ENCODE results near the gene RBPJL.
A peak's percentile ranks its signal among the peaks of the same experiment; 100 is the strongest.
"Not testable (repeated sequence)": the region's sequence is repeated elsewhere in the genome, so short reads cannot be mapped to it uniquely, and the experiment has no call there.

Gene RBPJL

GRCh38 chr20:45342855-45343531 is 36.4 kb downstream of the RBPJL start:
- DNase-seq (ENCODE audit: low spot score) = no peak

- DNase-seq (ENCODE audit: low spot score) = no peak
These were observed 37.0 kb downstream of the RBPJL start for GRCh38 chr20:45343532-45344167.

- peak; percentile 62 for DNase-seq (ENCODE audit: low spot score)
These were observed 37.7 kb downstream of the RBPJL start for GRCh38 chr20:45344168-45344860.

- peak; percentile 64 for DNase-seq (ENCODE audit: low spot score)
These were observed 38.7 kb downstream of the RBPJL start for GRCh38 chr20:45345104-45345936.

- no peak for DNase-seq (ENCODE audit: low spot score)
These were observed 39.7 kb downstream of the RBPJL start for GRCh38 chr20:45346291-45346718.

GRCh38 chr20:45346851-45347250 is 40.2 kb downstream of the RBPJL start:
- no peak for DNase-seq (ENCODE audit: low spot score)

GRCh38 chr20:45347297-45347935 is 40.8 kb downstream of the RBPJL start:
- no peak for DNase-seq (ENCODE audit: low spot score)

- DNase-seq (ENCODE audit: low spot score) = peak; percentile 78
These were observed 41.5 kb downstream of the RBPJL start, which contains the start of gene SDC4 for GRCh38 chr20:45347936-45348778. TSS of gene SDC4 (minus strand) at chr20:45348424. CDS start at chr20:45348384, 40 bp downstream.

- no peak for DNase-seq (ENCODE audit: low spot score)
These were observed 43.6 kb downstream of the RBPJL start for GRCh38 chr20:45350217-45350616.

- not testable (repeated sequence) for DNase-seq (ENCODE audit: low spot score)
These were observed 44.2 kb downstream of the RBPJL start for GRCh38 chr20:45350795-45351194.

- no peak for DNase-seq (ENCODE audit: low spot score)
These were observed 46.1 kb downstream of the RBPJL start for GRCh38 chr20:45352729-45353128.

- no peak for DNase-seq (ENCODE audit: low spot score)
These were observed 47.1 kb downstream of the RBPJL start for GRCh38 chr20:45353746-45354145.

- DNase-seq (ENCODE audit: low spot score) = no peak
These were observed 48.0 kb downstream of the RBPJL start for GRCh38 chr20:45354423-45355208.

- DNase-seq (ENCODE audit: low spot score) = no peak
These were observed 48.8 kb downstream of the RBPJL start for GRCh38 chr20:45355209-45356084.

GRCh38 chr20:45358282-45359068 is 51.8 kb downstream of the RBPJL start:
- DNase-seq (ENCODE audit: low spot score) = no peak

- no peak for DNase-seq (ENCODE audit: low spot score)
These were observed 52.4 kb downstream of the RBPJL start for GRCh38 chr20:45359069-45359405.

- no peak for DNase-seq (ENCODE audit: low spot score)
These were observed 52.9 kb downstream of the RBPJL start for GRCh38 chr20:45359406-45360148.
